Measurements from ENCODE around the gene SLC5A5. TPM values are rescaled to one million over a fixed set of nuclear protein-coding genes. Genes with fewer than 3 reads are reported as not detected.

The SLC5A5 gene
- total RNA-seq, 3 donors from 2014 or later (not counting 1 experiment from before 2014, with no cell fraction given): 0.25 to 0.43 (median 0.26) TPM

DNA sequence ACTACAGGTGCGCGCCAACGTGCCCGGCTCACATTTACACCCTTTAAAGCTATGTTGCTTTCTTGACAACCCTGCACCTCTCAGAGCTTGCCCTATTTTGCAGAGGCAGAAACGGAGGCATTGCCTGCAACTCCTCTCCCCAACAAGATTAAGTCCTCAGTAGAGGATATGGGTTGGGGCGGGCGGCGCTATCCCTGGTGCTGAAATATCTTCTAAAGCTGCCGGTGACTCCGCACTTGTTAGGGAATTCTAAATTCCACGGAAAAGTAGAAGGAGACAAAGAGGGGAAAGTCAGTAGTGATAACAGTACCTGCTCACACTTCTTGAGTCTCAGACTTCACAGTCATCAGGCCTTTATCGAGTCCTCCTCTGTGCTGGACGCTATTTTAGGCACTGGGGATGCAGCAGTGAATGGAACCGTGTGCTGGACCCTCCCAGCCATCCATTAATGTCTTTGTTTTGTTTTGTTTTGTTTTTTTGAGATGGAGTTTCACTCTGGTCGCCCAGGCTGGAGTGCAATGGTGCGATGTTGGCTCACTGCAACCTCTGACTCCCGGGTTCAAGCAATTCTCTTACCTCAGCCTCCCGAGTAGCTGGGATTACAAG, 18.0 kb downstream of the SLC5A5 start:
- ATAC-seq: no peak
- WGBS (ENCODE audit: insufficient coverage): 80% methylated on average over 17 of the region's 18 CpGs

GRCh38 chr19:17893766-17894165, 22.0 kb downstream of the SLC5A5 start:
- ATAC-seq: no peak
- Histone ChIP-seq H3K4me1 (ENCODE audit: control insufficient read depth, insufficient read depth, low read length) (no peaks in the 10 kb centered on the region), H3K27ac (ENCODE audit: low read length) (no peak overlapping the region), H3K4me3 (ENCODE audit: low read length) (no peak overlapping the region), H3K36me3 (ENCODE audit: control insufficient read depth, insufficient read depth, low read length) (no peaks in the 10 kb centered on the region), H3K27me3 (ENCODE audit: control insufficient read depth, insufficient read depth, low read length) (no peaks in the 10 kb centered on the region), H3K9me3 (ENCODE audit: control insufficient read depth, insufficient read depth, low read length) (no peaks in the 10 kb centered on the region)
- Mint-ChIP-seq H3K27ac (no peak overlapping the region), H3K27me3 (ENCODE audit: low read depth in 2 of 2) (peaks cover 0 to 5% of the 10 kb centered on the region in 2 donors), H3K4me1 (no peaks in the 10 kb centered on the region), H3K9me3 (no peaks in the 10 kb centered on the region), H3K36me3 (no peaks in the 10 kb centered on the region), H3K4me3 (no peak overlapping the region)
- 90% methylated on average over 9 of the region's 9 CpGs for WGBS (ENCODE audit: insufficient coverage)
- intact Hi-C loops (cut with micrococcal nuclease): no loop called here
- no peak for DNase-seq
- TF ChIP-seq, protein P1, sequence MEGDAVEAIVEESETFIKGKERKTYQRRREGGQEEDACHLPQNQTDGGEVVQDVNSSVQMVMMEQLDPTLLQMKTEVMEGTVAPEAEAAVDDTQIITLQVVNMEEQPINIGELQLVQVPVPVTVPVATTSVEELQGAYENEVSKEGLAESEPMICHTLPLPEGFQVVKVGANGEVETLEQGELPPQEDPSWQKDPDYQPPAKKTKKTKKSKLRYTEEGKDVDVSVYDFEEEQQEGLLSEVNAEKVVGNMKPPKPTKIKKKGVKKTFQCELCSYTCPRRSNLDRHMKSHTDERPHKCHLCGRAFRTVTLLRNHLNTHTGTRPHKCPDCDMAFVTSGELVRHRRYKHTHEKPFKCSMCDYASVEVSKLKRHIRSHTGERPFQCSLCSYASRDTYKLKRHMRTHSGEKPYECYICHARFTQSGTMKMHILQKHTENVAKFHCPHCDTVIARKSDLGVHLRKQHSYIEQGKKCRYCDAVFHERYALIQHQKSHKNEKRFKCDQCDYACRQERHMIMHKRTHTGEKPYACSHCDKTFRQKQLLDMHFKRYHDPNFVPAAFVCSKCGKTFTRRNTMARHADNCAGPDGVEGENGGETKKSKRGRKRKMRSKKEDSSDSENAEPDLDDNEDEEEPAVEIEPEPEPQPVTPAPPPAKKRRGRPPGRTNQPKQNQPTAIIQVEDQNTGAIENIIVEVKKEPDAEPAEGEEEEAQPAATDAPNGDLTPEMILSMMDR (IDR thresholded peaks at IDR 0.05): no peak

More for the DNA sequence above, 18.0 kb downstream of the SLC5A5 start:
- Mint-ChIP-seq H3K36me3 (no peaks in the 10 kb centered on the region), H3K27ac (no peak overlapping the region), H3K27me3 (ENCODE audit: low read depth in 2 of 2) (peaks cover 0 to 5% of the 10 kb centered on the region in 2 donors), H3K9me3 (no peaks in the 10 kb centered on the region), H3K4me3 (no peak overlapping the region), H3K4me1 (no peaks in the 10 kb centered on the region)
- TF ChIP-seq, protein P1 (IDR thresholded peaks at IDR 0.05): no peak
- Histone ChIP-seq H3K27me3 (ENCODE audit: control insufficient read depth, insufficient read depth, low read length) (no peaks in the 10 kb centered on the region), H3K27ac (ENCODE audit: low read length) (no peak overlapping the region), H3K4me3 (ENCODE audit: low read length) (no peak overlapping the region), H3K36me3 (ENCODE audit: control insufficient read depth, insufficient read depth, low read length) (no peaks in the 10 kb centered on the region), H3K4me1 (ENCODE audit: control insufficient read depth, insufficient read depth, low read length) (no peaks in the 10 kb centered on the region), H3K9me3 (ENCODE audit: control insufficient read depth, insufficient read depth, low read length) (no peaks in the 10 kb centered on the region)
- intact Hi-C loops (cut with micrococcal nuclease): no loop called here
- no peak for DNase-seq

GRCh38 chr19:17902701-17903100, 31.0 kb downstream of the SLC5A5 start:
- WGBS (ENCODE audit: insufficient coverage): 85% methylated on average over 5 of the region's 6 CpGs
- H3K27ac ChIP-seq (ENCODE audit: low read length): no peak overlapping the region
- H3K27me3 ChIP-seq (ENCODE audit: control insufficient read depth, insufficient read depth, low read length): no peaks in the 10 kb centered on the region
- H3K4me3 ChIP-seq (ENCODE audit: low read length): no peak overlapping the region
- Mint-ChIP-seq H3K27ac (no peak overlapping the region), H3K4me3 (no peak overlapping the region), H3K36me3 (no peaks in the 10 kb centered on the region), H3K27me3 (ENCODE audit: low read depth in 2 of 2) (peaks cover 16 to 26% of the 10 kb centered on the region in 2 donors), H3K4me1 (no peaks in the 10 kb centered on the region), H3K9me3 (no peaks in the 10 kb centered on the region)
- no peak for ATAC-seq
- no peak for DNase-seq
- H3K9me3 ChIP-seq (ENCODE audit: control insufficient read depth, insufficient read depth, low read length): no peaks in the 10 kb centered on the region
- TF ChIP-seq, protein P1 (IDR thresholded peaks at IDR 0.05): no peak
- H3K36me3 ChIP-seq (ENCODE audit: control insufficient read depth, insufficient read depth, low read length): no peaks in the 10 kb centered on the region
- H3K4me1 ChIP-seq (ENCODE audit: control insufficient read depth, insufficient read depth, low read length): no peaks in the 10 kb centered on the region
- intact Hi-C loops (cut with micrococcal nuclease): no loop called here

GRCh38 chr19:17908244-17908643, 36.5 kb downstream of the SLC5A5 start:
- peaks cover 0 to 3% of the 10 kb centered on the region in 2 donors for H3K9me3 Mint-ChIP-seq

More at GRCh38 chr19:17908244-17908643, 36.5 kb downstream of the SLC5A5 start:
- H3K27me3 Mint-ChIP-seq (ENCODE audit: low read depth in 2 of 2): peaks cover 4 to 7% of the 10 kb centered on the region in 2 donors
- H3K4me1 Mint-ChIP-seq: no peaks in the 10 kb centered on the region
- no peak overlapping the region for H3K27ac Mint-ChIP-seq
- TF ChIP-seq, protein P1 (IDR thresholded peaks at IDR 0.05): no peak
- no peak overlapping the region for H3K27ac ChIP-seq (ENCODE audit: low read length)
- no peaks in the 10 kb centered on the region for H3K36me3 Mint-ChIP-seq
- no peak for ATAC-seq
- H3K36me3 ChIP-seq (ENCODE audit: control insufficient read depth, insufficient read depth, low read length): no peaks in the 10 kb centered on the region
- H3K27me3 ChIP-seq (ENCODE audit: control insufficient read depth, insufficient read depth, low read length): no peaks in the 10 kb centered on the region
- no peak overlapping the region for H3K4me3 Mint-ChIP-seq
- DNase-seq: no peak
- no peaks in the 10 kb centered on the region for H3K4me1 ChIP-seq (ENCODE audit: control insufficient read depth, insufficient read depth, low read length)
- intact Hi-C loops (cut with micrococcal nuclease): no loop called here
- WGBS (ENCODE audit: insufficient coverage): 93% methylated on average over 2 of the region's 3 CpGs
- peaks cover 9% of the 10 kb centered on the region for H3K9me3 ChIP-seq (ENCODE audit: control insufficient read depth, insufficient read depth, low read length)
- no peak overlapping the region for H3K4me3 ChIP-seq (ENCODE audit: low read length)
